Ascending aorta (tissue), 2 donors: ENCODE results near the gene DIAPH2. TPM values are rescaled to one million over a fixed set of nuclear protein-coding genes. Genes with fewer than 3 reads are reported as not detected.

ENCODE experiments used
- DNase-seq, 2 donors: peaks; one replicate each; pipeline ENCODE4 v3.0.0-alpha.2; 2019; ENCODE audit warnings: low spot score in 2 of 2
- H3K27ac ChIP-seq, 2 donors: fragments of 200-600 bp; sonication (generic); one replicate each; pipeline ENCODE4 v1.5.1; 2016 to 2017; ENCODE audit warnings: mild to moderate bottlenecking in 1 of 2
- H3K27me3 ChIP-seq: fragments of 200-600 bp; sonication (generic); one replicate; pipeline ENCODE4 v1.5.1; 2017
- H3K36me3 ChIP-seq, 2 donors: fragments of 200-600 bp; sonication (generic); one replicate each; pipeline ENCODE4 v1.5.1; 2016
- H3K4me1 ChIP-seq, 2 donors: fragments of 200-600 bp; sonication (generic); one replicate each; pipeline ENCODE4 v1.5.1; 2016 to 2017; ENCODE audit warnings: mild to moderate bottlenecking in 1 of 2
- H3K4me3 ChIP-seq, 2 donors: fragments of 200-600 bp; sonication (generic); one replicate each; pipeline ENCODE4 v1.5.1; 2016 to 2017; ENCODE audit warnings: mild to moderate bottlenecking in 1 of 2
- H3K9me3 ChIP-seq, 2 donors: fragments of 200-600 bp; sonication (generic); one replicate each; pipeline ENCODE4 v1.5.1; 2016
- intact Hi-C: fragments of 100-400 bp; cut with DNase I; formaldehyde crosslinking; loops from one replicate; pipeline ENCODE4 v1.15.1; 2023
- total RNA-seq: library from RNA; depleted of rRNA; stranded (reverse); fragments of >200 nt; gene quantifications from one replicate; pipeline ENCODE4 v1.1.0, GENCODE V29; 2016
- TF ChIP-seq, protein P1 (sequence below), 3 experiments: fragments of 200-600 bp in 2 of 3; fragments of 450-650 bp in 1 of 3; sonication (generic) in 2 of 3; IDR thresholded peaks; one replicate each; pipeline ENCODE4 v1.5.1; 2016 to 2019; ENCODE audit warnings: antibody characterized with exemption in 3 of 3, mild to moderate bottlenecking in 1 of 3, moderate library complexity in 1 of 3

The DIAPH2 gene
- total RNA-seq, 1 donor from 2014 or later = 27.9 TPM

DNA sequence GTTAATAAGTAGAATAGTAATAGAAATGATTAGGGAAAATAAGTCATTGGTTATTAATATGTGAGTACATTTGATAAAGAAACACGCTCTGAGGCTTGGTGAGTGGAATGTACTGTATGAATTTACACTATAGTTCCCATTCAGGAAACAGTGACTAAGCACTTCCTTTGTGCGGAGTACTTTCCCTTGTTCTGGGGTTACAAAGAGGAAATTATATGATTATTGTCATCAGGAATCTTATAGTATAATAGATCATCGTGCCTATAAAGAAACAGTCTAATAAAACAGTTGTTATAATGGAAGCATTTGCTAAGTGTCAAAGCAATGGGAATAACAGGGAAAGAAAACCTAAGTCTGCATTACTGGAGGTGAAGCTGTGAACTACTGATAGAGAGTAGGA, 337.0 kb downstream of the DIAPH2 start:
- no peaks in the 10 kb centered on the region for H3K36me3 ChIP-seq
- no peaks in the 10 kb centered on the region for H3K27me3 ChIP-seq
- TF ChIP-seq, protein P1, sequence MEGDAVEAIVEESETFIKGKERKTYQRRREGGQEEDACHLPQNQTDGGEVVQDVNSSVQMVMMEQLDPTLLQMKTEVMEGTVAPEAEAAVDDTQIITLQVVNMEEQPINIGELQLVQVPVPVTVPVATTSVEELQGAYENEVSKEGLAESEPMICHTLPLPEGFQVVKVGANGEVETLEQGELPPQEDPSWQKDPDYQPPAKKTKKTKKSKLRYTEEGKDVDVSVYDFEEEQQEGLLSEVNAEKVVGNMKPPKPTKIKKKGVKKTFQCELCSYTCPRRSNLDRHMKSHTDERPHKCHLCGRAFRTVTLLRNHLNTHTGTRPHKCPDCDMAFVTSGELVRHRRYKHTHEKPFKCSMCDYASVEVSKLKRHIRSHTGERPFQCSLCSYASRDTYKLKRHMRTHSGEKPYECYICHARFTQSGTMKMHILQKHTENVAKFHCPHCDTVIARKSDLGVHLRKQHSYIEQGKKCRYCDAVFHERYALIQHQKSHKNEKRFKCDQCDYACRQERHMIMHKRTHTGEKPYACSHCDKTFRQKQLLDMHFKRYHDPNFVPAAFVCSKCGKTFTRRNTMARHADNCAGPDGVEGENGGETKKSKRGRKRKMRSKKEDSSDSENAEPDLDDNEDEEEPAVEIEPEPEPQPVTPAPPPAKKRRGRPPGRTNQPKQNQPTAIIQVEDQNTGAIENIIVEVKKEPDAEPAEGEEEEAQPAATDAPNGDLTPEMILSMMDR (IDR thresholded peaks at IDR 0.05) = no peak
- H3K27ac ChIP-seq = no peak overlapping the region
- H3K4me1 ChIP-seq = no peaks in the 10 kb centered on the region
- no peak overlapping the region for H3K4me3 ChIP-seq
- DNase-seq = no peak
- intact Hi-C loops = no loop called here
- H3K9me3 ChIP-seq = no peaks in the 10 kb centered on the region

DNA sequence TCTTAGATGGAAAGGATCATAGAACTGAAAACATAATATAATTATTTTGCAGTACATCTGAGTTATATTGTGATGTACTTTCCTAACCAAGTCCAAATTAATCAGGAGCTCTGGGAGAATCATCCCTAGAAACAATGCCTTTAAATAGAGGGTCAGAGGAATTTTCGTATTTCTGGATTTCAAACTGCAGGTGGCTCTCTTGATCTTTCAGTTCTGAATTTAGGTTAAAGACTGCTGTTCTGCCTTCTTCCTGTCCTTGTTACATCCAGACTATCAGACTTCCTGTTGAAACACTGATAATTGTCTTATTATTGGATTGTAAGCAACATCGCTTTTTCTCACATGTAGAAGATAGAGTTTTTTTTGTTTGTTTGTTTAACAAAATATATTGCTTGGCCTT, 341.8 kb downstream of the DIAPH2 start:
- Histone ChIP-seq H3K27me3 (no peaks in the 10 kb centered on the region), H3K27ac (no peak overlapping the region), H3K4me3 (no peak overlapping the region), H3K9me3 (no peaks in the 10 kb centered on the region), H3K36me3 (no peaks in the 10 kb centered on the region), H3K4me1 (no peaks in the 10 kb centered on the region)
- intact Hi-C loops = no loop called here
- no peak for DNase-seq
- TF ChIP-seq, protein P1 (IDR thresholded peaks at IDR 0.05) = no peak

DNA sequence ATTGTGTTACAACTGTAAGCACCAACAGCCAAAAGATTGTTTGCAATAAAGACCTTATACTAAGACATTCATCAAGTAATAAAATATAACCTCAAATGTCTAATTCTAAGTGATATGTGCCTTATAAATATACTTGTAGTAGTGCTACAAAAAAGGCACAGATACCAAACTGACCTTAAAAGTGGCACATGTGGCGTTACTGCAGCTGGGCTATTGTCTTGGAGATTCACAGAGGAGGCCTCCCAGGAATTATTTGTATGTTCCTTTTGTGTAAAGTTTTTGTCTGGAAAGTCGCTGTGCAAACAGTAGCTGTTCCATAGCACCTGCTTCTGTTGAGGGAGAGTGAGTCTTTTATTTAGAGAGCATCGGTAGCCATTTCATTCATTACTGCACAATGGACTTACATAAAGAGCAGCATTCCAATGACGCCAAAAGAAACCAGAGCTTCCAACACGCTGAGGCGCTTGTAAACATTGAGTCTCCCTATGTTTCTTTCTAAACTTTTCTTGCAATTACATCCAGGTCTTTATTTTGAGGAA, 342.8 kb downstream of the DIAPH2 start:
- Histone ChIP-seq H3K9me3 (no peaks in the 10 kb centered on the region), H3K36me3 (no peaks in the 10 kb centered on the region), H3K4me1 (no peaks in the 10 kb centered on the region), H3K27ac (no peak overlapping the region), H3K27me3 (no peaks in the 10 kb centered on the region), H3K4me3 (no peak overlapping the region)
- TF ChIP-seq, protein P1 (IDR thresholded peaks at IDR 0.05) = no peak
- intact Hi-C loops = no loop called here
- DNase-seq = no peak

DNA sequence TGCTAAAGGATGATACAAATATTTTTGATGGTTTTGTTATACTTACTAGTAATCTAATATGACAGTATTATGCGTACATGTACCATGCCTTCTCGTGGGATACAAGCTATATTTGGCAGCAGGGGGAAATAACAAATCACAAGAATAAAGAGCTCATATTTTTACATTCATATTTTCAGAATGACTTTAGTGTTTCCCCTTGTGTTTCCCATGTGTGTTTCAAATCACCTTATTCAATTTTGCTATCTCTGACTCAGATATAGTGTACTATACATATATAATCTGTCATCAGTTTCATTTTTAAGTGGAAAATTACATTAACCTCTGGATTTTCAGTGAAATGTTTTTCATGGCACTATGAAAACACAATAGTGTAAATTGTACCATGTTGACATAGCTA, 345.8 kb downstream of the DIAPH2 start:
- Histone ChIP-seq H3K27ac (no peak overlapping the region), H3K9me3 (no peaks in the 10 kb centered on the region), H3K36me3 (no peaks in the 10 kb centered on the region), H3K27me3 (no peaks in the 10 kb centered on the region), H3K4me1 (no peaks in the 10 kb centered on the region), H3K4me3 (no peak overlapping the region)
- intact Hi-C loops = no loop called here
- no peak for DNase-seq
- TF ChIP-seq, protein P1 (IDR thresholded peaks at IDR 0.05) = no peak

DNA sequence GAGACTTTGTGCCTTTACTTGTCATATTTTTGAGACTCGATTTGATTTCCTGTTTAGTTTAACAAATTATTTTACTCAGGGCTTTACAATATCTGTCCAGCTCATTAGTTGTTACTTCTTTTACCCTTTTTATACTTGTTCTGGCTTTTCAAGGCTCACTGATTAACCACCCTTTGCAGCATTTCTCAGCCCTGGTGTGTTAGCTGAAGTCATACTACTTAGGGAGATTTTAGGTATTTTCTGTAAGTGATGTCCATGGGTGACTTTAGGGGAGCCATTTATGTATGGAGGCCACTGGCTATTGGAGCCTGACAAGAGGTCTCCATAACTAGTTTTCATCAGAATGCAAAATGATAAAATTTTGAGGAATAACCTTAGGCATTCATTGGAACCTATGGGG, 346.3 kb downstream of the DIAPH2 start:
- H3K27me3 ChIP-seq = no peaks in the 10 kb centered on the region
- intact Hi-C loops = no loop called here
- TF ChIP-seq, protein P1 (IDR thresholded peaks at IDR 0.05) = no peak
- no peak for DNase-seq
- no peaks in the 10 kb centered on the region for H3K4me1 ChIP-seq
- no peaks in the 10 kb centered on the region for H3K9me3 ChIP-seq
- H3K4me3 ChIP-seq = no peak overlapping the region
- no peak overlapping the region for H3K27ac ChIP-seq
- no peaks in the 10 kb centered on the region for H3K36me3 ChIP-seq
